Neural cell (in vitro differentiated cells): Measurements from ENCODE around the gene PPP1R36. TPM values are rescaled to one million over a fixed set of nuclear protein-coding genes. Genes with fewer than 3 reads are reported as not detected.

Experiments used
- H2AFZ ChIP-seq: fragments of 200-600, 300-800 bp; sonication (generic), shearing (Covaris generic); 2 replicates; pipeline ENCODE4 v1.6.0; 2014; ENCODE audit warnings: low read depth, mild to moderate bottlenecking, antibody characterized with exemption, low read length, moderate library complexity
- H3F3A ChIP-seq: fragments of 200-600 bp; shearing (Covaris generic); 2 replicates; pipeline ENCODE4 v1.6.1; 2016; ENCODE audit warnings: mild to moderate bottlenecking, moderate library complexity, mixed read lengths, antibody characterized with exemption, low read length; ENCODE audit not compliant: insufficient read depth, poor library complexity, severe bottlenecking
- H3K27ac ChIP-seq: fragments of 200-600, 300-800 bp; sonication (generic), shearing (Covaris generic); 2 replicates; pipeline ENCODE4 v1.5.1; 2014; ENCODE audit warnings: mild to moderate bottlenecking, low read length, moderate library complexity
- H3K27me3 ChIP-seq: fragments of 300-800, 200-600 bp; sonication (generic), shearing (Covaris generic); 2 replicates; pipeline ENCODE4 v1.6.0; 2014; ENCODE audit warnings: mild to moderate bottlenecking, low read depth, low read length, moderate library complexity; ENCODE audit not compliant: insufficient read depth
- H3K36me3 ChIP-seq: fragments of 300-800, 200-600 bp; sonication (generic), shearing (Covaris generic); 2 replicates; pipeline ENCODE4 v1.5.1; 2014; ENCODE audit warnings: mild to moderate bottlenecking, antibody characterized with exemption, low read length, moderate library complexity; ENCODE audit not compliant: insufficient read depth
- H3K4me2 ChIP-seq: fragments of 300-800, 200-600 bp; sonication (generic), shearing (Covaris generic); 2 replicates; pipeline ENCODE4 v1.6.0; 2014; ENCODE audit warnings: mild to moderate bottlenecking, low read length
- H3K4me3 ChIP-seq: fragments of 300-800, 200-600 bp; sonication (generic), shearing (Covaris generic); 2 replicates; pipeline ENCODE4 v1.5.1; 2014; ENCODE audit warnings: mild to moderate bottlenecking, low read length, moderate library complexity
- H3K79me2 ChIP-seq: fragments of 200-600 bp; shearing (Covaris generic); replicated peaks from 2 replicates; pipeline ENCODE4 v1.6.0; 2014; ENCODE audit warnings: mild to moderate bottlenecking, low read length, moderate library complexity; ENCODE audit not compliant: insufficient read depth
- H3K9ac ChIP-seq: fragments of 300-800, 200-600 bp; sonication (generic), shearing (Covaris generic); 2 replicates; pipeline ENCODE4 v1.6.1; 2016; ENCODE audit warnings: mild to moderate bottlenecking, low read length, mixed read lengths
- H3K9me2 ChIP-seq: fragments of 200-600 bp; shearing (Covaris generic); 2 replicates; pipeline ENCODE4 v1.6.1; 2016; ENCODE audit warnings: mild to moderate bottlenecking, low read length, mixed read lengths; ENCODE audit not compliant: insufficient read depth
- H3K9me3 ChIP-seq: fragments of 200-600, 300-800 bp; sonication (generic), shearing (Covaris generic); 2 replicates; pipeline ENCODE4 v1.6.1; 2016; ENCODE audit warnings: mild to moderate bottlenecking, mixed run types, low read length, moderate library complexity, mixed read lengths
- H4K20me1 ChIP-seq: fragments of 200-600 bp; shearing (Covaris generic); 2 replicates; pipeline ENCODE4 v1.6.1; 2016; ENCODE audit warnings: mild to moderate bottlenecking, mixed run types; ENCODE audit not compliant: insufficient read depth
- EP300 ChIP-seq: fragments of 450-650 bp; conservative IDR thresholded peaks from 2 replicates; pipeline ENCODE4 v1.6.1; 2014; ENCODE audit warnings: antibody characterized with exemption, mild to moderate bottlenecking, moderate library complexity; ENCODE audit not compliant: poor library complexity, severe bottlenecking
- EZH2 ChIP-seq: fragments of 200-600, 300-800 bp; shearing (Covaris generic), sonication (generic); IDR thresholded peaks from 2 replicates; pipeline ENCODE4 v1.6.1; 2014; ENCODE audit warnings: antibody characterized with exemption, low read length, borderline replicate concordance, mild to moderate bottlenecking; ENCODE audit not compliant: insufficient read depth, poor library complexity, severe bottlenecking
- MXI1 ChIP-seq: fragments of 450-650 bp; conservative IDR thresholded peaks from 2 replicates; pipeline ENCODE4 v1.6.1; 2014; ENCODE audit warnings: antibody characterized with exemption, mild to moderate bottlenecking; ENCODE audit not compliant: poor library complexity, severe bottlenecking
- POLR2AphosphoS5 ChIP-seq: IDR thresholded peaks from 2 replicates; pipeline ENCODE4 v1.6.1; 2012
- RAD21 ChIP-seq: fragments of 450-650 bp; conservative IDR thresholded peaks from 2 replicates; pipeline ENCODE4 v1.6.1; 2014; ENCODE audit warnings: antibody characterized with exemption, mild to moderate bottlenecking, moderate library complexity
- SMC3 ChIP-seq: fragments of 450-650 bp; conservative IDR thresholded peaks from 2 replicates; pipeline ENCODE4 v1.6.1; 2014; ENCODE audit warnings: antibody characterized with exemption, mild to moderate bottlenecking, moderate library complexity; ENCODE audit not compliant: poor library complexity
- TAF1 ChIP-seq: IDR thresholded peaks from 2 replicates; pipeline ENCODE4 v1.6.1; 2012; ENCODE audit warnings: low read depth
- polyA plus RNA-seq: library from polyadenylated mRNA; depleted of rRNA; stranded (reverse); fragments of >200 nt; gene quantifications from 2 replicates; pipeline ENCODE4 v1.2.3, GENCODE V29; 2014
- TF ChIP-seq, protein P1 (sequence below): fragments of 450-650 bp; IDR thresholded peaks from 2 replicates; pipeline ENCODE4 v1.5.1; 2014; ENCODE audit warnings: antibody characterized with exemption, mild to moderate bottlenecking, moderate library complexity; ENCODE audit not compliant: poor library complexity, severe bottlenecking
- TF ChIP-seq, protein P2 (sequence below): IDR thresholded peaks from 2 replicates; pipeline ENCODE4 v1.6.1; 2012; ENCODE audit warnings: borderline replicate concordance

Gene PPP1R36
- polyA plus RNA-seq, 1 donor from 2014 or later = not detected

GRCh38 chr14:64581363-64581762, 31.6 kb downstream of the PPP1R36 start:
- TF ChIP-seq, protein P1, sequence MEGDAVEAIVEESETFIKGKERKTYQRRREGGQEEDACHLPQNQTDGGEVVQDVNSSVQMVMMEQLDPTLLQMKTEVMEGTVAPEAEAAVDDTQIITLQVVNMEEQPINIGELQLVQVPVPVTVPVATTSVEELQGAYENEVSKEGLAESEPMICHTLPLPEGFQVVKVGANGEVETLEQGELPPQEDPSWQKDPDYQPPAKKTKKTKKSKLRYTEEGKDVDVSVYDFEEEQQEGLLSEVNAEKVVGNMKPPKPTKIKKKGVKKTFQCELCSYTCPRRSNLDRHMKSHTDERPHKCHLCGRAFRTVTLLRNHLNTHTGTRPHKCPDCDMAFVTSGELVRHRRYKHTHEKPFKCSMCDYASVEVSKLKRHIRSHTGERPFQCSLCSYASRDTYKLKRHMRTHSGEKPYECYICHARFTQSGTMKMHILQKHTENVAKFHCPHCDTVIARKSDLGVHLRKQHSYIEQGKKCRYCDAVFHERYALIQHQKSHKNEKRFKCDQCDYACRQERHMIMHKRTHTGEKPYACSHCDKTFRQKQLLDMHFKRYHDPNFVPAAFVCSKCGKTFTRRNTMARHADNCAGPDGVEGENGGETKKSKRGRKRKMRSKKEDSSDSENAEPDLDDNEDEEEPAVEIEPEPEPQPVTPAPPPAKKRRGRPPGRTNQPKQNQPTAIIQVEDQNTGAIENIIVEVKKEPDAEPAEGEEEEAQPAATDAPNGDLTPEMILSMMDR = no peak
- TF ChIP-seq EZH2 (no peak), POLR2AphosphoS5 (no peak), TAF1 (no peak), SMC3 (no peak), RAD21 (no peak), EP300 (no peak), MXI1 (no peak)
- Histone ChIP-seq H3K9ac (no peak overlapping the region), H3K27ac (no peak overlapping the region), H2AFZ (no peak overlapping the region), H3K36me3 (no peaks in the 10 kb centered on the region), H3F3A (no peaks in the 10 kb centered on the region), H3K4me2 (no peak overlapping the region), H3K4me3 (no peak overlapping the region), H3K9me2 (no peaks in the 10 kb centered on the region), H3K9me3 (no peaks in the 10 kb centered on the region), H3K27me3 (no peaks in the 10 kb centered on the region), H3K79me2 (no peaks in the 10 kb centered on the region), H4K20me1 (no peaks in the 10 kb centered on the region)

- Histone ChIP-seq H3K4me2 (no peak overlapping the region), H3F3A (no peaks in the 10 kb centered on the region), H3K4me3 (no peak overlapping the region), H3K27ac (no peak overlapping the region), H2AFZ (no peak overlapping the region), H3K79me2 (no peaks in the 10 kb centered on the region), H3K9ac (no peak overlapping the region), H3K9me2 (no peaks in the 10 kb centered on the region), H3K36me3 (no peaks in the 10 kb centered on the region), H3K27me3 (no peaks in the 10 kb centered on the region), H4K20me1 (no peaks in the 10 kb centered on the region), H3K9me3 (no peaks in the 10 kb centered on the region)
- TF ChIP-seq SMC3 = no peak
These were observed 32.1 kb downstream of the PPP1R36 start for GRCh38 chr14:64581817-64582216.

DNA sequence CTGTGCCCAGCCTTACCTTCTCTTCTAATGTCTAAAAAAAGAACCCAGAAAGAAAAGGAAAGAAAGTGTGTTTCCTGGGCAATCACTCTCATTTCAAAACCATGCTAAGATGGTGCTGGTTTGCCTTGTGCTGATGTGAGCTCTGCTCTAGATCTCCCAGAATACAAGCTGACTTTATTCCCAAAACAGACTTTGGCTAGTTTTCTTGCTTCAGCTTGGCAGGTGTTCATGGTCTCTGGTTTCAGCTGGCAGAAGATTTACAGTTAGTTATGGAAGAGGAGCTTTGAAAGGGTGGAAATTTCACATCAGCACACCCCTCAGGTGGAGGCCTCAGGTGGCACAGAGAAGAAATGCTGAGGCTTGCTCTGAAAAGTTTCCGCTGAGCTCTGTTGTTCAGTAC, 34.4 kb downstream of the PPP1R36 start:
- H3K9me3 ChIP-seq = no peaks in the 10 kb centered on the region
- TF ChIP-seq SMC3 = no peak
- no peak for TF ChIP-seq TAF1
- TF ChIP-seq EZH2 = no peak
- TF ChIP-seq, protein P2, sequence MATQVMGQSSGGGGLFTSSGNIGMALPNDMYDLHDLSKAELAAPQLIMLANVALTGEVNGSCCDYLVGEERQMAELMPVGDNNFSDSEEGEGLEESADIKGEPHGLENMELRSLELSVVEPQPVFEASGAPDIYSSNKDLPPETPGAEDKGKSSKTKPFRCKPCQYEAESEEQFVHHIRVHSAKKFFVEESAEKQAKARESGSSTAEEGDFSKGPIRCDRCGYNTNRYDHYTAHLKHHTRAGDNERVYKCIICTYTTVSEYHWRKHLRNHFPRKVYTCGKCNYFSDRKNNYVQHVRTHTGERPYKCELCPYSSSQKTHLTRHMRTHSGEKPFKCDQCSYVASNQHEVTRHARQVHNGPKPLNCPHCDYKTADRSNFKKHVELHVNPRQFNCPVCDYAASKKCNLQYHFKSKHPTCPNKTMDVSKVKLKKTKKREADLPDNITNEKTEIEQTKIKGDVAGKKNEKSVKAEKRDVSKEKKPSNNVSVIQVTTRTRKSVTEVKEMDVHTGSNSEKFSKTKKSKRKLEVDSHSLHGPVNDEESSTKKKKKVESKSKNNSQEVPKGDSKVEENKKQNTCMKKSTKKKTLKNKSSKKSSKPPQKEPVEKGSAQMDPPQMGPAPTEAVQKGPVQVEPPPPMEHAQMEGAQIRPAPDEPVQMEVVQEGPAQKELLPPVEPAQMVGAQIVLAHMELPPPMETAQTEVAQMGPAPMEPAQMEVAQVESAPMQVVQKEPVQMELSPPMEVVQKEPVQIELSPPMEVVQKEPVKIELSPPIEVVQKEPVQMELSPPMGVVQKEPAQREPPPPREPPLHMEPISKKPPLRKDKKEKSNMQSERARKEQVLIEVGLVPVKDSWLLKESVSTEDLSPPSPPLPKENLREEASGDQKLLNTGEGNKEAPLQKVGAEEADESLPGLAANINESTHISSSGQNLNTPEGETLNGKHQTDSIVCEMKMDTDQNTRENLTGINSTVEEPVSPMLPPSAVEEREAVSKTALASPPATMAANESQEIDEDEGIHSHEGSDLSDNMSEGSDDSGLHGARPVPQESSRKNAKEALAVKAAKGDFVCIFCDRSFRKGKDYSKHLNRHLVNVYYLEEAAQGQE = no peak
- TF ChIP-seq MXI1 = no peak
- TF ChIP-seq, protein P1 = no peak
- TF ChIP-seq POLR2AphosphoS5 = no peak
- no peak for TF ChIP-seq EP300
- TF ChIP-seq RAD21 = no peak
- no peak overlapping the region for H3K27ac ChIP-seq

More for the DNA sequence above, 34.4 kb downstream of the PPP1R36 start:
- H3F3A ChIP-seq = no peaks in the 10 kb centered on the region
- no peaks in the 10 kb centered on the region for H3K79me2 ChIP-seq
- no peaks in the 10 kb centered on the region for H3K9me2 ChIP-seq
- no peaks in the 10 kb centered on the region for H4K20me1 ChIP-seq
- no peak overlapping the region for H3K9ac ChIP-seq
- no peaks in the 10 kb centered on the region for H3K36me3 ChIP-seq
- H3K27me3 ChIP-seq = no peaks in the 10 kb centered on the region
- no peak overlapping the region for H2AFZ ChIP-seq
- H3K4me3 ChIP-seq = no peak overlapping the region
- H3K4me2 ChIP-seq = no peak overlapping the region
